ENCODE data around the gene PLA2G12A.

The PLA2G12A gene

GRCh38 chr4:109751852-109752251, 22.0 kb upstream of the PLA2G12A start:
- H3K4me3 ChIP-seq (ENCODE audit: low read depth, low read length) = no peak overlapping the region
- POLR2A ChIA-PET = no interaction called here
- no peak overlapping the region for H3K27ac ChIP-seq (ENCODE audit: extremely low read depth, low read depth, low read length)
- no peaks in the 10 kb centered on the region for H3K4me1 ChIP-seq (ENCODE audit: control insufficient read depth, insufficient read depth, low read length)
- TF ChIP-seq PRDM10 (tag by site-specific recombination; IDR thresholded peaks at IDR 0.05) (no peak), ZNF544 (tag by site-specific recombination; IDR thresholded peaks at IDR 0.05) (no peak), ATF2 (tag by site-specific recombination; IDR thresholded peaks at IDR 0.05; ENCODE audit: low read depth) (no peak)
- H3K9me3 ChIP-seq (ENCODE audit: control insufficient read depth, insufficient read depth, low read depth, low read length) = no peaks in the 10 kb centered on the region
- H3K36me3 ChIP-seq (ENCODE audit: control insufficient read depth in 2 of 2, insufficient read depth in 1 of 2, low read length in 2 of 2) = no peaks in the 10 kb centered on the region
- CTCF ChIA-PET = no interaction called here

- no peaks in the 10 kb centered on the region for H3K9me3 ChIP-seq (ENCODE audit: control insufficient read depth, insufficient read depth, low read depth, low read length)
- POLR2A ChIA-PET = no interaction called here
- no peaks in the 10 kb centered on the region for H3K36me3 ChIP-seq (ENCODE audit: control insufficient read depth in 2 of 2, insufficient read depth in 1 of 2, low read length in 2 of 2)
- no peak overlapping the region for H3K27ac ChIP-seq (ENCODE audit: extremely low read depth, low read depth, low read length)
- H3K4me3 ChIP-seq (ENCODE audit: low read depth, low read length) = no peak overlapping the region
- TF ChIP-seq SP2 (tag by site-specific recombination; IDR thresholded peaks at IDR 0.05) = no peak
- CTCF ChIA-PET = interaction anchor here (0.8 kb wide), 1 partner anchor 52 kb away, joined by 3 read pairs; no protein-coding TSS in a partner anchor
- no peaks in the 10 kb centered on the region for H3K4me1 ChIP-seq (ENCODE audit: control insufficient read depth, insufficient read depth, low read length)
Measured at GRCh38 chr4:109750652-109751244, 20.9 kb upstream of the PLA2G12A start.

DNA sequence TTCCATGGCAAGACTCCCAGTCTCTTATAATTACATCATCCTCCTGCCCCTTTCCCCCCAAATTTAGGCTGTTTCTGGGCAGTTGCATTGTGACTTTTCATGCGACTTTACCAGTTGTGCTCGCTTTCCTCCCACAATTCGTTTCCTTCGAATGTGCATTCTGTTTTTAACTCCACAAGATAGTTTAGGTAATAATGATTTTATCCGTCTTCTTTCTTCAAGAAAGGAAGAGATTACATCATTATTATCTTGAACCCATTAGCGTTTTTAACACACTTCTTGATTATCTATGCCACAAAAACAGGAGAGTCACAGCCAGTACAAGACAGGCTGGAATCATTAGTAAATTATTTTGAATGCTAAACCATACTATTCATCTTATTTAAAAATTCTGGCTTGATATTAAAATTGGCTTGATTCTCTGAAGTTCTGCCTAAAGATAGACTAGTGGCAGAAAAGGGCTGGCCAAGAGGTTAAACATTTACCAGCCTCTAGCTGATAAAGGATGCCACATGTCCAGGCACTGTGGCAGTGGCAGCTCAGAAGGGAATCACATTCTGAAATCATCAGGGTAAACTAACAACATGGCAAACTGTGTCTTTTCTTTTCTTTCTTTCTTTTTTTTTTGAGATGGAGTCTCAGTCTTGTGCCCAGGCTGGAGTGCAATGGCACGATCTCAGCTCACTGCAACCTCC, 19.7 kb upstream of the PLA2G12A start:
- Histone ChIP-seq H3K27ac (ENCODE audit: extremely low read depth, low read depth, low read length) (no peak overlapping the region), H3K4me3 (ENCODE audit: low read depth, low read length) (no peak overlapping the region), H3K36me3 (ENCODE audit: control insufficient read depth in 2 of 2, insufficient read depth in 1 of 2, low read length in 2 of 2) (no peaks in the 10 kb centered on the region), H3K9me3 (ENCODE audit: control insufficient read depth, insufficient read depth, low read depth, low read length) (no peaks in the 10 kb centered on the region), H3K4me1 (ENCODE audit: control insufficient read depth, insufficient read depth, low read length) (no peaks in the 10 kb centered on the region)
- CTCF ChIA-PET = no interaction called here
- no peak for TF ChIP-seq ZNF274 (IDR thresholded peaks at IDR 0.05; ENCODE audit: low read length)
- TF ChIP-seq ZNF274 (tag by site-specific recombination; IDR thresholded peaks at IDR 0.05; ENCODE audit: borderline replicate concordance) = no peak
- no peak for TF ChIP-seq ZNF623 (tag by site-specific recombination; IDR thresholded peaks at IDR 0.05)
- TF ChIP-seq ZNF366 (tag by site-specific recombination; conservative IDR thresholded peaks at IDR 0.05) = no peak
- TF ChIP-seq ATF2 (tag by site-specific recombination; IDR thresholded peaks at IDR 0.05; ENCODE audit: low read depth) = peak; percentile 58; the same call in 1 of the 2 replicates
- TF ChIP-seq, protein P1, sequence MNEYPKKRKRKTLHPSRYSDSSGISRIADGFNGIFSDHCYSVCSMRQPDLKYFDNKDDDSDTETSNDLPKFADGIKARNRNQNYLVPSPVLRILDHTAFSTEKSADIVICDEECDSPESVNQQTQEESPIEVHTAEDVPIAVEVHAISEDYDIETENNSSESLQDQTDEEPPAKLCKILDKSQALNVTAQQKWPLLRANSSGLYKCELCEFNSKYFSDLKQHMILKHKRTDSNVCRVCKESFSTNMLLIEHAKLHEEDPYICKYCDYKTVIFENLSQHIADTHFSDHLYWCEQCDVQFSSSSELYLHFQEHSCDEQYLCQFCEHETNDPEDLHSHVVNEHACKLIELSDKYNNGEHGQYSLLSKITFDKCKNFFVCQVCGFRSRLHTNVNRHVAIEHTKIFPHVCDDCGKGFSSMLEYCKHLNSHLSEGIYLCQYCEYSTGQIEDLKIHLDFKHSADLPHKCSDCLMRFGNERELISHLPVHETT (tag by site-specific recombination; IDR thresholded peaks at IDR 0.05) = no peak
- TF ChIP-seq ZNF560 (tag by site-specific recombination; IDR thresholded peaks at IDR 0.05; ENCODE audit: borderline replicate concordance) = no peak
- POLR2A ChIA-PET = no interaction called here

Data from HEK293 (cell line).